T-cell (primary cell): ENCODE results near the gene CUL1. TPM values are rescaled to one million over a fixed set of nuclear protein-coding genes. Genes with fewer than 3 reads are reported as not detected.
A peak's percentile ranks its signal among the peaks of the same experiment; 100 is the strongest.

Experiments used
- ATAC-seq, 4 experiments: fragments of 200-7000 bp in 3 of 4; fragments of 150-1000 bp in 1 of 4; cut with Tn5 transposase; replicated peaks in 1 of 4; 1 replicate in 3 of 4; 2 replicates in 1 of 4; pipeline ENCODE4 v1.10.0; 2021; ENCODE audit warnings: moderate library complexity in 3 of 4, mild to moderate bottlenecking in 2 of 4, moderate number of reproducible peaks in 1 of 4
- CTCF ChIA-PET, 2 donors: fragments of 300-600 bp; sonication (Branson Sonifier 250); formaldehyde crosslinking; loops; one replicate each; lab custom pipeline; 2022; ENCODE audit warnings: antibody characterized with exemption in 2 of 2; lab: Charles Lee
- POLR2A ChIA-PET, 2 donors: fragments of 300-600 bp; sonication (Branson Sonifier 250); formaldehyde crosslinking; loops; one replicate each; lab custom pipeline; 2022; ENCODE audit warnings: antibody characterized with exemption in 2 of 2; lab: Charles Lee
- DNase-seq, 35 experiments: peaks; one replicate each; pipeline versions ENCODE4 v3.0.0 to v3.0.0-alpha.2; 2013 to 2023
- H3K27ac ChIP-seq: one replicate; pipeline ENCODE4 v1.5.1; 2013; ENCODE audit warnings: low read length
- H3K27me3 ChIP-seq, 2 experiments: replicated peaks in 1 of 2; 1 replicate in 1 of 2; 2 replicates in 1 of 2; pipeline versions ENCODE4 v1.6.1 to v1.7.0; 2013; ENCODE audit warnings: low read length in 1 of 2, mixed read lengths in 1 of 2; ENCODE audit not compliant: control insufficient read depth in 2 of 2, insufficient read depth in 2 of 2; ENCODE audit errors: extremely low read depth in 1 of 2
- H3K36me3 ChIP-seq, 2 donors: 1 replicate in 1 of 2; 2 replicates in 1 of 2; pipeline versions ENCODE4 v1.6.1 to v1.7.0; 2013; ENCODE audit warnings: low read length in 1 of 2; ENCODE audit not compliant: control insufficient read depth in 2 of 2, insufficient read depth in 1 of 2; ENCODE audit errors: extremely low read depth in 1 of 2
- H3K4me1 ChIP-seq, 2 experiments: 1 replicate in 1 of 2; 2 replicates in 1 of 2; pipeline versions ENCODE4 v1.6.1 to v1.7.0; 2013; ENCODE audit warnings: low read length in 2 of 2, mixed read lengths in 1 of 2; ENCODE audit not compliant: insufficient read depth in 2 of 2, control insufficient read depth in 1 of 2; ENCODE audit errors: extremely low read depth in 1 of 2
- H3K4me3 ChIP-seq, 2 donors: 1 replicate in 1 of 2; 2 replicates in 1 of 2; pipeline versions ENCODE4 v1.5.1 to v1.7.0; 2013; ENCODE audit warnings: mild to moderate bottlenecking in 2 of 2, low read length in 1 of 2, moderate library complexity in 1 of 2; ENCODE audit not compliant: control insufficient read depth in 1 of 2; ENCODE audit errors: extremely low read depth in 1 of 2
- H3K9me3 ChIP-seq: 2 replicates; pipeline ENCODE4 v1.7.0; 2013
- H3K27ac Mint-ChIP-seq, 2 donors: one replicate each; pipeline ENCODE4 v1.8.0; 2020 to 2021; ENCODE audit warnings: mild to moderate bottlenecking in 2 of 2, mixed read lengths in 2 of 2
- H3K27me3 Mint-ChIP-seq, 2 donors: one replicate each; pipeline ENCODE4 v1.8.0; 2021 to 2022; ENCODE audit warnings: mixed read lengths in 2 of 2
- H3K36me3 Mint-ChIP-seq: one replicate; pipeline ENCODE4 v1.8.0; 2021; ENCODE audit warnings: mixed read lengths
- H3K4me1 Mint-ChIP-seq, 3 donors: one replicate each; pipeline ENCODE4 v1.8.0; 2020 to 2022; ENCODE audit warnings: mixed read lengths in 3 of 3, mild to moderate bottlenecking in 1 of 3
- H3K4me3 Mint-ChIP-seq, 3 donors: one replicate each; pipeline ENCODE4 v1.8.0; 2020 to 2022; ENCODE audit warnings: mild to moderate bottlenecking in 3 of 3, mixed read lengths in 3 of 3, moderate library complexity in 3 of 3
- H3K9me3 Mint-ChIP-seq, 3 donors: one replicate each; pipeline ENCODE4 v1.8.0; 2020 to 2022; ENCODE audit warnings: mixed read lengths in 3 of 3
- WGBS: methylation state at CpG from one replicate; pipeline ENCODE4 v1.1.5; 2013; ENCODE audit warnings: missing lambda C conversion rate; ENCODE audit not compliant: insufficient coverage; 5-methylcytosine and 5-hydroxymethylcytosine counted together
- total RNA-seq, 35 experiments: library from RNA in 6 of 35; stranded (reverse) in 6 of 35; fragments of 120-200 nt in 1 of 35; gene quantifications; one replicate each; pipeline versions ENCODE4 v1.2.1 to v1.2.4 and lab custom pipeline; 2013 to 2026

The CUL1 gene
- total RNA-seq, 5 donors from 2014 or later (not counting 1 experiment from before 2014, with no cell fraction given) = 42.3 to 53.7 (median 49.9) TPM

- Mint-ChIP-seq H3K27me3 (no peaks in the 10 kb centered on the region), H3K27ac (peak overlapping the region; percentile 87 to 93), H3K36me3 (no peaks in the 10 kb centered on the region), H3K4me1 (peaks cover 45 to 52% (median 47%) of the 10 kb centered on the region in 3 donors), H3K9me3 (no peaks in the 10 kb centered on the region), H3K4me3 (peak overlapping the region; percentile 78 to 93 (median 86))
- ATAC-seq (peak in 3 of 4 experiments; percentile 2 to 11 (median 3)), DNase-seq (peak in 5 of 35 experiments; percentile 6 to 47 (median 13))
- Histone ChIP-seq H3K9me3 (no peaks in the 10 kb centered on the region), H3K27ac (peak overlapping the region; percentile 73), H3K36me3 (no peaks in the 10 kb centered on the region), H3K4me3 (peak overlapping the region; percentile 53 to 77), H3K27me3 (no peaks in the 10 kb centered on the region), H3K4me1 (peaks cover 19 to 25% of the 10 kb centered on the region in 2 experiments)
- ChIA-PET CTCF (interaction anchor here (0.6 to 0.9 kb wide), 7 partner anchors 13 to 265 kb away, joined by 3 to 6 read pairs (median 4); no protein-coding TSS in a partner anchor), POLR2A (interaction anchor here (0.5 to 1.6 kb wide), 7 partner anchors 23 to 243 kb away, joined by 3 to 10 read pairs (median 7); partner anchors contain the start of gene EZH2 (in 1 of the 2))
- WGBS = 0% methylated on average over 16 of the region's 17 CpGs
Measured at GRCh38 chr7:148698007-148698396, 701 bp upstream of the CUL1 start.

- no peaks in the 10 kb centered on the region for H3K36me3 Mint-ChIP-seq
- ChIA-PET CTCF (interaction anchor here in 1 of 2 donors (0.6 to 0.9 kb wide), 2 partner anchors 157 to 242 kb away, joined by 4 read pairs; no protein-coding TSS in a partner anchor), POLR2A (interaction anchor here (0.7 to 1.6 kb wide), 6 partner anchors 8 to 242 kb away, joined by 3 to 8 read pairs (median 4); no protein-coding TSS in a partner anchor)
- DNase-seq (peak in 32 of 35 experiments; percentile 27 to 64 (median 44)), ATAC-seq (peak; percentile 35 to 46 (median 38))
- no peaks in the 10 kb centered on the region for H3K27me3 Mint-ChIP-seq
- Histone ChIP-seq H3K4me3 (peak overlapping the region; percentile 77 to 93), H3K9me3 (no peaks in the 10 kb centered on the region), H3K27ac (peak overlapping the region; percentile 50), H3K27me3 (no peaks in the 10 kb centered on the region), H3K36me3 (no peaks in the 10 kb centered on the region), H3K4me1 (peaks cover 25% of the 10 kb centered on the region in 2 experiments)
- peaks cover 55 to 64% (median 57%) of the 10 kb centered on the region in 3 donors for H3K4me1 Mint-ChIP-seq
- peak overlapping the region; percentile 56 to 73 for H3K27ac Mint-ChIP-seq
- no peaks in the 10 kb centered on the region for H3K9me3 Mint-ChIP-seq
- H3K4me3 Mint-ChIP-seq = peak overlapping the region; percentile 85 to 93 (median 89)
- under 1% methylated on average over 107 of the region's 107 CpGs for WGBS
Measured at GRCh38 chr7:148699024-148699781, 500 bp downstream of the CUL1 start.

- peaks cover 62 to 72% (median 65%) of the 10 kb centered on the region in 3 donors for H3K4me1 Mint-ChIP-seq
- H3K4me1 ChIP-seq = peaks cover 25% of the 10 kb centered on the region in 2 experiments
Measured at GRCh38 chr7:148699782-148700629, 1.3 kb downstream of the CUL1 start.

GRCh38 chr7:148700661-148701064, 2.0 kb downstream of the CUL1 start:
- ChIA-PET POLR2A (interaction anchor here in 1 of 2 donors (0.6 kb wide), 1 partner anchor 76 kb away, joined by 4 read pairs; no protein-coding TSS in a partner anchor), CTCF (interaction anchor here in 1 of 2 donors (0.5 to 0.9 kb wide), 3 partner anchors 32 to 135 kb away, joined by 3 to 4 read pairs (median 3); no protein-coding TSS in a partner anchor)
- H3K4me1 ChIP-seq = peaks cover 25 to 26% of the 10 kb centered on the region in 2 experiments
- no peak for ATAC-seq
- Mint-ChIP-seq H3K4me3 (peak overlapping the region; percentile 85 to 93 (median 89)), H3K36me3 (no peaks in the 10 kb centered on the region), H3K27ac (peak overlapping the region; percentile 80 to 86), H3K27me3 (no peaks in the 10 kb centered on the region), H3K4me1 (peaks cover 67 to 78% (median 70%) of the 10 kb centered on the region in 3 donors), H3K9me3 (no peaks in the 10 kb centered on the region)
- H3K36me3 ChIP-seq = no peaks in the 10 kb centered on the region
- peak overlapping the region in 1 of 2 donors; percentile 77 for H3K4me3 ChIP-seq
- no peaks in the 10 kb centered on the region for H3K27me3 ChIP-seq
- DNase-seq = peak in 30 of 35 experiments; percentile 20 to 61 (median 44)
- no peaks in the 10 kb centered on the region for H3K9me3 ChIP-seq
- no peak overlapping the region for H3K27ac ChIP-seq
- 0% methylated on average over 1 of the region's 3 CpGs for WGBS

More at GRCh38 chr7:148699782-148700629, 1.3 kb downstream of the CUL1 start:
- no peaks in the 10 kb centered on the region for H3K27me3 Mint-ChIP-seq
- peak overlapping the region; percentile 80 to 86 for H3K27ac Mint-ChIP-seq
- DNase-seq (peak in 1 of 35 experiments; percentile 23), ATAC-seq (no peak)
- Histone ChIP-seq H3K27ac (peak overlapping the region; percentile 35), H3K9me3 (no peaks in the 10 kb centered on the region), H3K36me3 (no peaks in the 10 kb centered on the region), H3K27me3 (no peaks in the 10 kb centered on the region), H3K4me3 (peak overlapping the region; percentile 77 to 93)
- ChIA-PET CTCF (interaction anchor here in 1 of 2 donors (0.7 to 0.9 kb wide), 2 partner anchors 59 to 134 kb away, joined by 3 to 4 read pairs; no protein-coding TSS in a partner anchor), POLR2A (interaction anchor here (0.6 to 1.3 kb wide), 2 partner anchors 11 to 75 kb away, joined by 3 to 4 read pairs; no protein-coding TSS in a partner anchor)
- H3K36me3 Mint-ChIP-seq = no peaks in the 10 kb centered on the region
- peak overlapping the region; percentile 85 to 93 (median 89) for H3K4me3 Mint-ChIP-seq
- no peaks in the 10 kb centered on the region for H3K9me3 Mint-ChIP-seq
- 1% methylated on average over 29 of the region's 36 CpGs for WGBS

- ChIA-PET CTCF (interaction anchor here in 1 of 2 donors (0.5 kb wide), 1 partner anchor 31 kb away, joined by 3 read pairs; no protein-coding TSS in a partner anchor), POLR2A (no interaction called here)
- no peak overlapping the region for H3K4me3 ChIP-seq
Measured at GRCh38 chr7:148701414-148701813, 2.7 kb downstream of the CUL1 start.

More at GRCh38 chr7:148701414-148701813, 2.7 kb downstream of the CUL1 start:
- H3K4me3 Mint-ChIP-seq = peak overlapping the region; percentile 85 to 93 (median 89)
- Histone ChIP-seq H3K27ac (no peak overlapping the region), H3K9me3 (no peaks in the 10 kb centered on the region), H3K27me3 (no peaks in the 10 kb centered on the region), H3K36me3 (no peaks in the 10 kb centered on the region), H3K4me1 (peaks cover 28 to 30% of the 10 kb centered on the region in 2 experiments)
- no peak overlapping the region for H3K27ac Mint-ChIP-seq
- H3K4me1 Mint-ChIP-seq = peaks cover 74 to 82% (median 76%) of the 10 kb centered on the region in 3 donors
- no peaks in the 10 kb centered on the region for H3K27me3 Mint-ChIP-seq
- no peak for ATAC-seq
- no peaks in the 10 kb centered on the region for H3K36me3 Mint-ChIP-seq
- no peaks in the 10 kb centered on the region for H3K9me3 Mint-ChIP-seq
- DNase-seq = no peak
- WGBS = no CpG with 5 or more reads among the region's 1 CpG
